Measurements from ENCODE around the gene PLEKHM3.

The PLEKHM3 gene

GRCh38 chr2:207830778-207831438 lies 194.4 kb downstream of the PLEKHM3 start:
- peak; percentile 15 to 24 for DNase-seq (ENCODE audit: low read depth in 1 of 2, low spot score in 1 of 2)
- TF ChIP-seq REST (IDR thresholded peaks at IDR 0.05; ENCODE audit: insufficient replicate concordance, low read depth) (no peak), CTCF (IDR thresholded peaks at IDR 0.05; ENCODE audit: insufficient read depth, low read length) (no peak), GABPA (IDR thresholded peaks at IDR 0.05; ENCODE audit: low read depth) (no peak), SPI1 (IDR thresholded peaks at IDR 0.05; ENCODE audit: borderline replicate concordance, low read depth) (no peak), POLR2AphosphoS5 (IDR thresholded peaks at IDR 0.05; ENCODE audit: low read depth) (no peak)
- Histone ChIP-seq H3K27me3 (ENCODE audit: insufficient read depth, poor library complexity, severe bottlenecking) (no peaks in the 10 kb centered on the region), H3K27ac (replicated peaks) (no peak overlapping the region), H3K4me3 (replicated peaks; ENCODE audit: insufficient read depth, low read length) (no peak overlapping the region)

GRCh38 chr2:207828361-207829057 lies 196.8 kb downstream of the PLEKHM3 start:
- no peaks in the 10 kb centered on the region for H3K27me3 ChIP-seq (ENCODE audit: insufficient read depth, poor library complexity, severe bottlenecking)
- H3K4me3 ChIP-seq (replicated peaks; ENCODE audit: insufficient read depth, low read length), result no peak overlapping the region
- DNase-seq (ENCODE audit: low read depth in 1 of 2, low spot score in 1 of 2), result no peak
- H3K27ac ChIP-seq (replicated peaks), result no peak overlapping the region
- TF ChIP-seq SPI1 (IDR thresholded peaks at IDR 0.05; ENCODE audit: borderline replicate concordance, low read depth) (no peak), GABPA (IDR thresholded peaks at IDR 0.05; ENCODE audit: low read depth) (no peak), CTCF (IDR thresholded peaks at IDR 0.05; ENCODE audit: insufficient read depth, low read length) (no peak), POLR2AphosphoS5 (IDR thresholded peaks at IDR 0.05; ENCODE audit: low read depth) (no peak), REST (IDR thresholded peaks at IDR 0.05; ENCODE audit: insufficient replicate concordance, low read depth) (no peak)

- Histone ChIP-seq H3K4me3 (replicated peaks; ENCODE audit: insufficient read depth, low read length) (no peak overlapping the region), H3K27me3 (ENCODE audit: insufficient read depth, poor library complexity, severe bottlenecking) (no peaks in the 10 kb centered on the region), H3K27ac (replicated peaks) (no peak overlapping the region)
- DNase-seq (ENCODE audit: low read depth in 1 of 2, low spot score in 1 of 2), result no peak
- TF ChIP-seq GABPA (IDR thresholded peaks at IDR 0.05; ENCODE audit: low read depth) (no peak), POLR2AphosphoS5 (IDR thresholded peaks at IDR 0.05; ENCODE audit: low read depth) (no peak), SPI1 (IDR thresholded peaks at IDR 0.05; ENCODE audit: borderline replicate concordance, low read depth) (no peak), REST (IDR thresholded peaks at IDR 0.05; ENCODE audit: insufficient replicate concordance, low read depth) (no peak), CTCF (IDR thresholded peaks at IDR 0.05; ENCODE audit: insufficient read depth, low read length) (no peak)
These were observed 199.3 kb downstream of the PLEKHM3 start for GRCh38 chr2:207825978-207826377.
